IPS DF 4.7 (cell line): ENCODE data around the gene LCE3A.
"Not testable (repeated sequence)": the region's sequence is repeated elsewhere in the genome, so short reads cannot be mapped to it uniquely, and the experiment has no call there.

Source experiments
- DNase-seq: peaks from one replicate; pipeline ENCODE4 v3.0.0-alpha.2; 2013; ENCODE audit warnings: low spot score; ENCODE audit errors: extremely low read depth

Gene LCE3A, protein sequence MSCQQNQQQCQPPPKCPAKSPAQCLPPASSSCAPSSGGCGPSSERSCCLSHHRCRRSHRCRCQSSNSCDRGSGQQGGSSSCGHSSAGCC

DNA sequence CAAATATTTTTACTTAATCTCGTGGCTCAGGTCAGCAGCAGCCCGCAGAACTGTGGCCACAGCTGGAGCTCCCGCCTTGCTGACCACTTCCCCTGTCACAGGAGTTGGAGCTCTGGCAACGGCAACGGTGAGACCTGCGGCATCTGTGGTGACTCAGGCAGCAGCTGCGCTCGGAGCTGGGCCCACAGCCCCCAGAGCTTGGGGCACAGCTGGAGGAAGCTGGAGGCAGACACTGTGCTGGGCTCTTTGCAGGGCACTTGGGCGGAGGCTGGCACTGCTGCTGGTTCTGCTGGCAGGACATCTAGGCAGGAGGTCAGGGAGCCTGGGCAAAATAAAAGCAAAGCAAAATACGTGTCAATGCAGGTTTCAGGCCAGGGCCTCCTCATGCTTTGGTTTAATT lies at the start of gene LCE3A:
Gene LCE3A, minus strand, starts transcription at position 301 of the 400 bp plus-strand sequence. Its CDS starts 0 bp downstream, at position 301.
- no peak for DNase-seq

DNA sequence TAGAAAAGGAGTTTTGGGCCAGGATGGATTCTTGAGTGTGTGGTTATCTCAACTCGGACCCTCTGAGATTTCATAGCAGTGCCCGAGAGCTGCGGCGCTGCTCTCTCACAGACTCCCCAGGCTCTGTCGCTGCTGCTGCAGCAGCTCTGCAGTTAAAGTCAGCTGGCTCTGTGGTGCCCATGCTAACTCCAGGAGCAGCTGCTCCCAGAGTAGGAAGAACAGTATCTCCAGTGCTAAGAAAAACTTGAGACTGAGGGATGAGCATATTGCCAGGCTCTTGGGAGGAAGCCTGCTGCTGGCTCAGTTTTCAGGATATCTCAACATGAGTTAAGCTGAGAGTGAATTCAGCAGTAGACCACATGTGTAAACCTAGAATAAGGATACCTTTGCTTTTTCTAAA lies 44.7 kb upstream of the LCE3A start:
- DNase-seq, result no peak

DNA sequence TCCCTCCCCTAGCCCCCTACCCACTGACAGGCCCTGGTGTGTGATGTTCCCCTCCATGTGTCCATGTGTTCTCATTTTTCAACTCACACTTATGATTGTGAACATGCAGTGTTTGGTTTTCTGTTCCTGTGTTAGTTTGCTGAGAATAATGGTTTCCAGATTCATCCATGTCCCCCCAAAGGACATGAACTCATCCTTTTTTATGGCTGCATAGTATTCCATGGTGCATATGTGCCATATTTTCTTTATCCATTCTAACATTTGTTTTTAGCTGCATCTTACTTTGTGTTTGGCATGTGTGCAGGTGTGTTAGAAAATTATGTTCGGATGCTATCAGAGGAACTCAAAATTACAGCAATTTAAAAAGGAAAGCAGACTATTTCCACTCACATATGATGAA lies 43.3 kb upstream of the LCE3A start:
- not testable (repeated sequence) for DNase-seq

DNA sequence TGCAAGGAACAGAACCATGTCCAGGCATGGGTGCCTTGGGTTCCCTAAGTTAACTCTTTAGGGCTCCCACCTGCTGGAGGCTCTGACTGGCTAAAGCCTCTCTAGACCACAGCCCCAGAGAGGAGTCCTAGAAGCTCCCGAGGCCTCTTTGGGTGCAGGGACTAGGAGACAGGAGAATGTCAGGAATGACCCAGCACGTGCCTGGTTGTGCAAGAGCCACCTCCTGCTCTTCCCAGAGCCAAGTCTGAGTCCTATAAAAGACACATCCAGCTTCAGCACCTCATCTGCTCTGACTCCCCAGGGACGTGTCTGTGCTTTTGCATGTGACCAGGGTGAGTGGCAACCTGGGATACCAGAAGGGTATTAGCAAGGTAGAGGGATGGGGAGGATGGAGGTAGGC lies 40.2 kb upstream of the LCE3A start, which contains the start of gene LCE2D:
Gene LCE2D, plus strand, starts transcription at position 283 of the 400 bp plus-strand sequence. CDS start 726 bp downstream, outside the sequence.
- DNase-seq, result no peak

DNA sequence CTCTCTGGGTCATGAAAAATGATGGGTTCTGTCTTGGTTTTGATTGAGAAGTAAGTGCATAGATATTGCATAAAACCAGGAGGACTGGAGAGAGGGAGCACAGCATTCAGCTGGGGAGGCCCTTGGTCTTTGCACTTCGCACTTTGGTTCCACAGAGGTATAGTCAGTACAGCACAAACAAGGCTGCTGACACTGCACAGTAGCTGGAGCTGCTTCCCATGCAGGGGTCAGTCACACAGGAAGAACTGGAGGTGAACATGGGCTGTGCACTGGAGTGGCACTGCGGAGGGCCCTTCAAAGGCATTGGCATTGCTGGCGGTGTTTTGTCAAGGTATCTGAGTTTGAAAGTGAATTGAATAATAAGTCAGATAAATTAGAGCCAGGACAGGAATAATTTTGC lies 35.7 kb upstream of the LCE3A start:
- no peak for DNase-seq

DNA sequence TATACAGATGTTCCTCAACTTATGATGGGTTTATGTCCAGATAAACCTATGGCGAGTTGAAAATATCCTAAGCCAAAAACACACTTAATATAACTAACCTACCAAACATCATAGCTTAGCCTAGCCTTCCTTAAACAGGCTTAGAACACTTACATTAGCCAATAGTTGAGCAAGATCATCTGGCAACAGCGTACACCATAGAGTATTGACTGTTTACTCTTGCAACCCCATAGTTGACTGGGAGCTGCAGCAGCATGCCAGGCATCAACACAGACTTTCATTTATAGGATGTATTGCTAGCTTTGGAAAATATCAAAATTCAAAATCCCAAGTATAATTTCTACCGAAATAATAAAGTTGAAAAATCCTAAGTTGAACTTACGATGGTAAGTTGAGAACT lies 34.8 kb upstream of the LCE3A start:
- DNase-seq, result no peak

DNA sequence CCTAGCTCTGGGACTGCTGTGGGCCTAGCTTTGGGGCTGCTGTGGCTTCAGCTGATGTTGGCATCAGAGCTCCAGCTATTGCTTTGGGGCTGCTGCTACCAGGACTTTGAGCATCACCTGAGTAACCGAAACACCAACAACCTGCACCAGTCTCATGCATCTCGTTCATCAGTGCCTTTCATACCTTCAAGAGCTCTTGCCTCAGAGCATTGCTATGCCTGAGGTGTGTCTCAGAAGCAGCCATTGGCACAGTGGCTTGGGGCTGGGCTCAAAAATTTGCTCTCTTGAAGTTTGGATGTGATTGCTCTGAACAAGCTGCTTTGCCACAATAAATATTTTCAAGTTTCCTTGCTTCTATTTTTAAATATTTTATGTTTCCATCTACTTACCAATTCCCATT lies 33.6 kb upstream of the LCE3A start:
- DNase-seq, result no peak

DNA sequence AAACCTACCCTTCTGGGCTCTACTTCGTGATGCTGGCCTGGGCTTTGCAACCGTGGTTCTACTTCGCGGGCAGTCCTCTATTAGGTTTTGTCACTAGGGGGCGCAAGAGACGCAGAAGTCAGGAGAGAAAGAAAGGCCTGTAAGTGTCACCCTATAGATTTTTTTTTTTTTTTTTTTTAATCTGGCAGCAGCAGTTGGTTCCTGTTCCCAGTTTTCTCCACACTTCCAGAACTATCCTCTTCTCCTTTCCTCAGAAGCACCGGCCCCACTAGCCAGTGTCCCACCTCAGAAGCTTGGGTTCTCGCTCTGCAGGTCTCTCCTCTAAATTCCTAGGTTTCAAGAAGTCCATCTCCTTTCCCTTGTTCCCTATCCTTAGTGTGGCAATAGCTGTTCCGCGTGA lies 31.2 kb upstream of the LCE3A start:
- DNase-seq, result peak; percentile 60

DNA sequence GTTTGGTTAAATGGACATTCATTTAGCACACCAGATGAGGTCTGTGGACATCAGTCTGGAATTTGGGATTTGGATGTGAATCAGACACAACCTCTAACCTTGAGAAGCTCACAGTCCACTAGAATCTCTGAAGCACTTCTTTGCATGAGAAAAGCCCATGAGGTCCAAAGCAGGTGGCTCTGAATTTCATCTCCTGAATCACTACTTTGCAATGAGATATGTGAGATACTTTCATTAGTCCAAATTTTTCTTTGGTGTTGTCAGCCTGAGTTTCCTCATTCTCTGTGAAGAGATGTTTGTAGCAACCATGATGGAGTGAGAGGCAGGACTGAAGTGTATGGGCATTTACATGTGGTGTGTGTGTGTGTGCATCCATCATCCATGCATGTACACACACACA lies 23.8 kb upstream of the LCE3A start:
- DNase-seq, result no peak

DNA sequence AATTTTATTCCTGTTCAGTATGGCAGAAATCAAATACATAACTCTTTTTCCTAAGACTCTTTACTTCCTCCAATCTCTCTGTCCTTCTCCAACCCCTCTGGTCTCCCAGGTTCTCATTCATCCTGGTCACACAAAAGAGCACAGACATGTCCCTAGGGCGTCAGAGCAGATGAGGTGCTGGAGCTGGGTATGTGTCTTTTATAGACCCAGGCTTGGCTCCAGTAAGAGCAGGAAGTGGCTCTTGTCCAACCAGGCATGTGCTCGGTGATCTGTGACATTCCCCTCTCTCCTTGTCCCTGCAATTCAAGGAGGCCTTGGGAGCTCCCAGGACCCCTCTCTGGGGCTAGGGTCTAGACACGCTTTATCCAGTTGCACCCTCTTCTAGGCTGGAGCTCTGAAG lies 22.2 kb upstream of the LCE3A start:
- no peak for DNase-seq

DNA sequence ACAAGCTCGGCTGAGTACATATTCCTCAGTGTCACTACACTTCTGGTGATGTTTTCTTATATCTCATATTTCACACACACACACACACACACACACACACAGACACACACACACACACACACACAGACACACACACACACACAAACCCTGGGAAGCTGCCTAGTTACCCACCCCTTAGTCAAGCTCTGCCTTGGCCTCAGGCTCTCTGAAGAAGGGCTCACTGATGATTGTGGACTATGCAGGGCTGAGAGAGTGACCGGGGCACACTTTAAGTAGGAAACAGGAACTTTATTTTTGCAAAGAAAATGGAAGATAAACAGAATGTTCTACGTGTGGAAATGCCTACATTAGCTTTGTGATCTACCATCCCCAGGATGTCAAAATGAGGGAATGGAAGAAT lies 21.0 kb upstream of the LCE3A start:
- DNase-seq, result no peak

DNA sequence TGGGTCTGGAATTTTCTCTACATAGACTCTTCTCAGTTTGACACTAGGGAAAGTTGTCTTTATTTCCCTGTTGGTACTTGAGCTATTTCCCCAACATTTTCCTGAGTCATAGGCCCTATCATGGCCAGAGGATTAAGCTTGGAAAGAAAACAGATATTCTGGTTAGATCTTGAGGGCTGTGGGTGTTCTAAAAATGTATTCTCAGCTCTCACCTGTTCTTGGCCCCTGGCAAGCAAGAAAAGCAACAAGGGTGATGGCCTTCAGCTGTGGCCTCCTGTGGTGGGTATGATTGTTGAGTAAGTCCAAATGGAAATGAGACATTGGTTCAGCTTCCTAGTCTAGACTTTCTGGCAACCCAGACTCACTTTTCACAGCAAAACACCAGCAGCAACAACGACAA lies 17.4 kb upstream of the LCE3A start:
- DNase-seq, result no peak

DNA sequence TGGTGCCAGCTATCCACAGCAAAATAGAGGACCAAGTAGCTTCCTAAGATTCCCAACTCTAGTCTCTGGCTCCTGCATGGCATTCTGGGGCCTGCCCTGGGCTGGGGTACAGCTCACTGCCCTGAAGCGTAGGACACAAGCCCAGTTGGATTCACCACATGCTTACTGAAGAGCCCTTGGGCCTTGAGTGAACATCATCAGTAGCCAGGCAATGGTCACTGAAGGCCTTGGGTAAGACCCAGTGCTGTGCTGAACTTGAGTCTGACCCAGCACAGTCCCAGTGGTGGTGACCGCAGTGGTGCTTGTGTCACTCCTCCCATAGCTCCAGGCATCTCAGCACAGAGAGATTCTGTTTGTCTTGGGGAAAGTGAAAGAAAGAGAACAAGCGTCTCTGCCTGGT lies 7.7 kb upstream of the LCE3A start:
- DNase-seq, result no peak

DNA sequence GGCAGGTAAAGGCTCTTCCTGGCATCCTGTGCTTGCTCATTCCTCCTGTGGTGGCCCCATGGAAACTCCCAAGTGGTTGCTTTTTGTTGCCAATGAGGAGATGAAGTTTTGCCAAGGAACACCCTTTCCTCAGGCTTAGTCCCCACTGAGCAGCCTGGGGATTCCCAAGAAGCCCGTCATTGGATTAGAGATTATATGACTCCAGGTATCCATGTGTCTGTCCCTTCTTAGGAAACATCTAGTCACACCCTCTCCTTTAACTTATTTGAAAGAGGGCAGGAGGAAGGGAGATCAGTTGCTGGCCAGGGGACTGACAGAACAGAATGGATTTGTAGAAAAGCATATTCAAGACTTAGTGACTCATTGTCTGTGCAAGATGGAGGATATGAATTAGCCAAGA lies 3.8 kb upstream of the LCE3A start:
- no peak for DNase-seq

DNA sequence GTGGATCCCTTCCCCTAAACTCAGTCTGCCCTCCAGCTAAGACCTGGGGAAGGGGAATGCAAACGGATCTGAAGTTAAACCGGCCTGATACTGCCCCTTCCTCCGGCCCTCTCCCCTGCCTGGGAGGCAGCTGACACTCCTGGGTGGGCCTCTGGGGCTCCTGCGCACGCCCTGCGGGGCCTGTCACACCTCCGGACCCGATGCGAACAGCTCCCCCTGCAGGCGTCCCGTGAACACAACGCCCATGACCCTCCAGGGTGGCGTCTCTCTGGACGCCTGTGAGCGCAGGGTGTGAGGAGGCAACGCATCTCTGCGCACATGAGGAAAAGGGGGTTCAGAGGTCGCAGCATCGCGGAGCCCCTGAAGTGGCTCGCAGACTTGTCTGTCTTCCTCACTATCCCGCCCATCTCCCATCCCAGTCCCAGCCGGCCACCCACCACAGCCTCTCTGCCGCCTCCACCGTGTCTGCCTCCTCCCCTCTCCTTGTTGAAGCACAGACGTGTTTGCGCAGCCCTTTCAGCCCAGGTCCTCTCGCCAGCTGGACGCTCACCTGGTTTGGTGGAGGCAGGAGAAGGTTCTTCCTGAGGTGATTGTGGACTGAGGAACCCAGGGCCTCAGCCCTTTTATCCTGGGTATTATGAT lies 421 bp upstream of the LCE3A start:
- DNase-seq, result peak; percentile 49

DNA sequence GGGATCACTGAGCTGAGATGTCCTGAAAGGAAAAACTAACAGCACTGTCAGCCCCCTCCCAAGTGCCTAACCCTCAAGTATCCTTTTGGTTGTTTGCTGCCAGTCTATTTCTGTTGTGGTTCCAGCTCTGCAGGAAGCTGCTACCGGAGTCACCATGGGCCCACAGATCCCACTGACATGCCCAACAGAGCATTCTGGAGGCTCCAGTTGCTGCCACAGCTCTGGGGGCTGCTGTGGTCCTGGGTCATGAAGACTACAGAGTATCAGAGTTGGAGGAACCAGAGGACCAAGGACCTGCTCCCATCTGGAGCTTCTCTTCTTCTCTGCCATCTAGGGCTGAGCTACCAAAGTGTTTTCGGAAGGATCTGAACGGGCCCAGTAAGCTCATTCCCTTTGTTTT lies 910 bp downstream of the LCE3A start:
- no peak for DNase-seq

DNA sequence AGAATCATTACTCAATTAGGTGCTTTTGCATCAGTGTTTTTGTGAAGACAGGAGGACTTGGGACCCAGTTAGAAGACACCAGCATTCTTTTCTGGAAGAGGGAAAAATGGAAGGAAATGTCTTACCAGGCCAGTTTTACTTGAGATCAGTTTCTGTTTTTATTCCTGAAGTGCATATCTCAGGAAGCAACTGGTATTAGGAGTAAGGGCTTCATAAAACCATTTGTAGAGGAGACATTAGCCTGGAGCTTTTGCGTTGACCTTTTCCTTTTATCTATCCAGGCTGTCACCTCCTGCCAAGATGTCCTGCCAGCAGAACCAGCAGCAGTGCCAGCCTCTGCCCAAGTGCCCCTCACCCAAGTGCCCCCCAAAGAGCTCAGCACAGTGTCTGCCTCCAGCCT lies 9.4 kb downstream of the LCE3A start, which contains the start of gene LCE3B:
Gene LCE3B, plus strand, starts transcription at position 301 of the 400 bp plus-strand sequence. Its CDS starts 0 bp downstream, at position 301.
- DNase-seq, result no peak

DNA sequence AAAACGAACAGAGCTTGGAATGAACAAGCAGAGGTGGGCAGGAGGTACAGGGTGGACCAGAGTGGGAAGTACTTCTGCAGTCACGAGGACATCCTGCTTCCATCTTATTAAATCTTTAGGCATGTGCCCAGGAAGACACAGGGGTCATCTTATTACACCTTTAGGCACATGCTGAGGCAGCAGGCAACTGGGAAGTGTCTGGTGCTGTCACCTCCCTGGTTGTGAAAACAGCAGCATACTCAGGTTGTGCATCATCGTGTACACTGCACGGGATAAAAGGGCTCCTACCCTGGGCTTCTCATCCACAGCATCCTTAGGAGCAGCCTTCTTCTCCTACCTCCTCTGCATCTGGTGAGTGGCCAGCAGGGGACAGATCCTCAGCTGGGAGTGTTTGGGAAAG lies 23.0 kb downstream of the LCE3A start, which contains the start of gene LCE3C:
Gene LCE3C, plus strand, starts transcription at position 301 of the 400 bp plus-strand sequence. CDS start 498 bp downstream, outside the sequence.
- no peak for DNase-seq

DNA sequence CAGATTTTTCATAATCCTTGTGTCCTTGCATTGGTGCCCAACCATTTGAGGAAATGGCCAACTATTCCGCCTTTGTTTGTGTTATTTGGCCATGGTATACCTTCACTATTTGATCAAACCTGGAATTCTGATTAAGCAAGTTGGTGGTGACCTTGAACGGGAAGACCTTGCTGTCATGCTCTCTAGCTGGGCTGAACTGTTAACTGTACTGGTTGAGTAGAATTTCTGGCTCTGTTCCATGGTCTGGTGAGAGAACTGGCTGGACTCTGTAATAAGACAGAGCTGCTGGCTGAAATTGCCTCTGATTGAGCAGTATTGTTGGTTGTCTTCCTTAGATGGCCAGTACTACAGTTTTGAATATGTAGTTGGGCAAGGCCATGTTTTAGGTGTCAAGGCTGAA lies 25.9 kb downstream of the LCE3A start:
- no peak for DNase-seq

DNA sequence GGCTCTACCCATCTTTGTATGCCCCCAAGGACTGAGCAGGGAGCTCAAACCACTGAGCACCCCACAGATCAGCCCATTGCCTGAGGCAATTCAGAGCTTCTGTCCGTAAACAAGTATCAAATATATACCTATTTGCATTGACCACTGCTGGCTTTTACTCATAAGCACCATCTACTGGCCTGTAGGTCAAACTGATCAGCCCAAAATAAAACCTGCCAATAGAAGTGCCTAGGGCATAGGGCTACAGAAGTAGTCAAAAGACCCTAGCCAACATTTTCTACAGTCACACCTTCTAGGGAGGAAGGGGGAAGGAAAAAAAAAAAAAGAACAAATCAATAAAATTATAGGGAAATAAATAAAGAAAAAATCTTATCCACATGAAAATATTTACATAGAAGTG lies 37.3 kb downstream of the LCE3A start:
- DNase-seq, result no peak

DNA sequence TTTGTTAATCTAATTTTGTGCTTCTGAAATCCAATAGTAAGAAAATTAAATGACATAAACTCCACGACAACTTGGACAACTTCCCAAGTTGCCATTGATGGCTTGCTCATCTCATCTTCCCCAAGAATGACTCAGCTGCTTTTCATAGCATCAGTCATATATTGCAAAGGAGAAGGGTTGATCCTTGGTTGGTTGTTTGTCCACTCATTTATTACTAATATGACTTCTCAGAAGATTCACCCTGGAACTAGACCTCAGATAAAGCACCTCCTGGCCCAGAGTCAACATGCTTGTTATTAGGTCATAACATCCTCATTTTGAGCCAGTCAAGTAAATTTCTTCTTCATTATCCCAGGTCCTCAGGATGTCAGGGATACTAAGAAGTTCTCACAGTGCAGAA lies 40.3 kb downstream of the LCE3A start:
- no peak for DNase-seq

DNA sequence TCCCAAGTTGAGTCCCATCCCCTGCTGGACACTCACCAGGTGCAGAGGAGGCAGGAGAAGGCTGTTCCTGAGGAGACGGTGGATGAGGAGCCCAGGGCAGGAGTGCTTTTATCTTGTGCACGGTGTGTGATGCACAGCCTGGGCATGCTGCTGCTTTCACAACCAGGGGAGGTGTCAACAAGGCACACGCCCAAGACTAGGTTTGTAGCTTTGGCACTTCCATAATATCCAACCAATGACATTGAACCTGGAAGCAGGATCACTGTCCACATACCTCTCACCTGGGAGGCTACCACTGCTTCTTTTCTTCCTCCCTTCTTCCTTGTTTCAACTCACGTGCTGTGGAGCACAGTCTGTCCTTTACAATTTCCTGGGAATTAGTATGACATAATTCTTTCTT lies 42.5 kb downstream of the LCE3A start, which contains the start of gene LCE3D:
Gene LCE3D, minus strand, starts transcription at position 84 of the 400 bp plus-strand sequence. CDS start 580 bp downstream, outside the sequence.
- no peak for DNase-seq

DNA sequence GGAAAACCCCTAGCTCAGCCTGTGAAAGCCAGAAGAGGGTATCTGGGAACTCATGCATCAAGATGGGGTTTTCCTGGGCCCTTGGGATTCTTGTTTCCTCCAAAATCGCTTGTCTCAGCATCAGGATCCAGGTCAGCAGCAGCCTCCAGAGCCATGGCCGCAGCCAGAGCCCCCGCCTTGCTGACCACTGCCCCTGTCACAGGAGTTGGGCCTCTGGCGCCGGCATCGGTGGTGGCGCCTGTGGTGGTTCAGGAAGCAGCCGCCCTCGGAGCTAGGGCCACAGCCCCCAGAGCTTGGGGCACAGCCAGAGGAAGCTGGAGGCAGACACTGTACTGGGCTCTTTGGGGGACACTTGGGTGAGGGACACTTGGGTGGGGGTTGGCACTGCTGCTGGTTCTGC lies 43.4 kb downstream of the LCE3A start:
- DNase-seq, result not testable (repeated sequence)
